ENCODE measurements around the gene ISG15.

Gene ISG15

DNA sequence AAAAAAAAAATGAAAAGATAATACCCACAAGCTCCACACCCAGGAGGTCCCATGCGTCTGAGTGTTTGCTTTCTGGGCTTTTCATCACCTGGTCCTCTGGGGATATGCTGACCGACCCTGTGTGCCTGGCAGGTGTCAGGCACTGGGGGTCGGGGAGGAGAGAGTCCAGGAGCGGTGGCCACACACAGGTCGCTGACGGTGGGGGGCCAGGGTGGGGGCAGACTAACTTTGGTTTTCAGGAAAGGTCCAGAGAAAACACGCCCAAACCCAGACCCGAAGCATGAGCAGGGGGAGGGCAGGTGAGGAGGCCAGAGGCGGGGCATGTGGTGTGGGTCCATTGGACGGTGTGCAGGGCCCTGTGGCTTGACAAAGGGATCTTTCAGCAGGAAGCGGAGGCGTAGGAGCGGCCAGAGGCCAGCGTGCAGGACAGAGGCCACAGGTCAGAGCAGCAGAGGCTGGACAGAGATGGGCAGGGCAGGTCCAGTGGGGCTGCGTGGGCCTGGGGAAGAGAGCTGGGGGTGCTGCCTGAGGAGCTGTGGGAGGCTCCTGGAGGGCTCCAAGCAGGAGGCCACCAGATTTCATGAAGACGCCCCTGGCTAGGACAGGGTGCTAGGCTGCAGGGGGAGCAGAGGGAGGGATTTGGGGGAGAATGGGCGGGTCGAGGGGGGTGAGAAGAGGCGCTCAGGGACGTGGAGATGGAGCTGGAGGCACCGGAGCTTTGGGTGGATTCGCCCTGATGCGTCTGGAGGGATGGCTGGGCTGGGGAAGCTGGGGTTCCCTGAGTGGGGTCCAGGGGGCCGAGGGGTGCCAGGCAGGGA is 45.0 kb downstream of the ISG15 start:
- TF ChIP-seq, protein P1, sequence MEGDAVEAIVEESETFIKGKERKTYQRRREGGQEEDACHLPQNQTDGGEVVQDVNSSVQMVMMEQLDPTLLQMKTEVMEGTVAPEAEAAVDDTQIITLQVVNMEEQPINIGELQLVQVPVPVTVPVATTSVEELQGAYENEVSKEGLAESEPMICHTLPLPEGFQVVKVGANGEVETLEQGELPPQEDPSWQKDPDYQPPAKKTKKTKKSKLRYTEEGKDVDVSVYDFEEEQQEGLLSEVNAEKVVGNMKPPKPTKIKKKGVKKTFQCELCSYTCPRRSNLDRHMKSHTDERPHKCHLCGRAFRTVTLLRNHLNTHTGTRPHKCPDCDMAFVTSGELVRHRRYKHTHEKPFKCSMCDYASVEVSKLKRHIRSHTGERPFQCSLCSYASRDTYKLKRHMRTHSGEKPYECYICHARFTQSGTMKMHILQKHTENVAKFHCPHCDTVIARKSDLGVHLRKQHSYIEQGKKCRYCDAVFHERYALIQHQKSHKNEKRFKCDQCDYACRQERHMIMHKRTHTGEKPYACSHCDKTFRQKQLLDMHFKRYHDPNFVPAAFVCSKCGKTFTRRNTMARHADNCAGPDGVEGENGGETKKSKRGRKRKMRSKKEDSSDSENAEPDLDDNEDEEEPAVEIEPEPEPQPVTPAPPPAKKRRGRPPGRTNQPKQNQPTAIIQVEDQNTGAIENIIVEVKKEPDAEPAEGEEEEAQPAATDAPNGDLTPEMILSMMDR (IDR thresholded peaks at IDR 0.05; ENCODE audit: insufficient read depth, low read depth, low read length, missing control alignments), result no peak
- no peak overlapping the region for H3K4me3 ChIP-seq (ENCODE audit: low read length)
- no peak for DNase-seq (ENCODE audit: low read depth)

DNA sequence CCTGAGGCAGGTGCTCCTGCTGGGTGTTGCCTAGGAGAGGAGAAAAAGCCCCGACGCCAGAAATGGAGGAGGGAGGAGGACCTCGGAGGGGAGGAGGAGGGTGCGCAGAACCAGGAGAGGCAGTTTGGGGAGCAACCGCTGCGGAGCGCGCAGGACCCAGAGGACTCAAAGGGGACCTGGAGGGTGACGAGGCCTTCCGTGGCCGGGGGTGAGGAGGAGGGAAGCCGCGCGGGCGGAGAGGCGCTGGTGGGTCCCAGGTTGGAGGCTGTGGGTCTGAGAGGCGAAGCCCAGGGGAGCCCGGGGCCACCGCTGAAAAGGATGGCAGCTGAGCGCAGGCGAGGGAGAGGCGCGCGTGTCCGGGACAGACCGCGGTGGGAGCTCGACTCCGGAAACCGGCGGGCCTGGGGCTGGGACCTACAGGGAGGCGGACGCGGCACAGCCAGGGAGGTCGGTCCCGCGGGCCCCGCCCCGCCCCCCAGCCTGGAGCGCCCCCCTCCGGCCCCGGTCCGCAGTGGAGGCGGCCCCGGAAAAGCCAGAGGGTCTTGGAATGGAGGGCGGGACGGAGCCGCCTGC is 45.7 kb downstream of the ISG15 start:
- TF ChIP-seq, protein P1 (IDR thresholded peaks at IDR 0.05; ENCODE audit: insufficient read depth, low read depth, low read length, missing control alignments), result no peak
- peak overlapping the region; percentile 23 for H3K4me3 ChIP-seq (ENCODE audit: low read length)
- peak; percentile 41 for DNase-seq (ENCODE audit: low read depth)

DNA sequence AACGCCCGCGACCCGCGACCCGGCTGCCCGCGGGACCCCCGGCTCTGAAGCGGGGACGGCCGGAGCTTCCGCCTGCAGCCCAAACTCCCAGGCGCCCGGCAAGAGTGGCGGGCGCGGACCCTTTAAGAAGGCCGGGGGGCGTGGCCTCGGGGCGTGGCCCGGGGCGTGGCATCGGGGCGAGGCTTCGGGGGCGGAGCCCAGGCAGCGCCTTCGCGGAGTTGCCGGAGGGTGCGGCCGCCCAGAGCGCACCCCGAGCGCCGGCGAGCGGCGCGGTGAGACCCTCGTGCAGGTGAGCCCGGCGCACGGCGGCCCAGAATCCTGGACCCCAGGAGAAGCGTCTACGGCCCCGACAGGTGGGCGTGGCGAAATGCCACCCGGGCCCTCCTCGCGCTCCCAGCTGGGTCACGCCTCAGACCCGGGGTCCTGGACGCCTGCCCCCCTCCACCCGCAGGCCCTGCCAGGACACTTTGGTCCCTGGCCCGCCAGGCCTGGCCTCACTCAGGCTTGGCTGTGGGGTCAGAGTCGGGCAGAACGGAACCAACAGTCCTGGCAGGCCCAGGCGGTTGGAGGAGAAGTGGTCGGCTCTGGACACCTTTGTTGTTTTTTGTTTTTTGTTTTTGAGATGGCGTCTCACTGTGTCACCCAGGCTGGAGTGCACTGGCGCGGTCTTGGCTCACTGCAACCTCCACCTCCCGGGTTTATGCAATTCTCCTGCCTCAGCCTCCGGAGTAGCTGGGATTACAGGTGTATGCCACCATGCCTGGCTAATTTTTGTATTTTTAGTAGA is 46.4 kb downstream of the ISG15 start:
- peak; percentile 85 for DNase-seq (ENCODE audit: low read depth)
- H3K4me3 ChIP-seq (ENCODE audit: low read length), result peak overlapping the region; percentile 19
- TF ChIP-seq, protein P1 (IDR thresholded peaks at IDR 0.05; ENCODE audit: insufficient read depth, low read depth, low read length, missing control alignments), result no peak

DNA sequence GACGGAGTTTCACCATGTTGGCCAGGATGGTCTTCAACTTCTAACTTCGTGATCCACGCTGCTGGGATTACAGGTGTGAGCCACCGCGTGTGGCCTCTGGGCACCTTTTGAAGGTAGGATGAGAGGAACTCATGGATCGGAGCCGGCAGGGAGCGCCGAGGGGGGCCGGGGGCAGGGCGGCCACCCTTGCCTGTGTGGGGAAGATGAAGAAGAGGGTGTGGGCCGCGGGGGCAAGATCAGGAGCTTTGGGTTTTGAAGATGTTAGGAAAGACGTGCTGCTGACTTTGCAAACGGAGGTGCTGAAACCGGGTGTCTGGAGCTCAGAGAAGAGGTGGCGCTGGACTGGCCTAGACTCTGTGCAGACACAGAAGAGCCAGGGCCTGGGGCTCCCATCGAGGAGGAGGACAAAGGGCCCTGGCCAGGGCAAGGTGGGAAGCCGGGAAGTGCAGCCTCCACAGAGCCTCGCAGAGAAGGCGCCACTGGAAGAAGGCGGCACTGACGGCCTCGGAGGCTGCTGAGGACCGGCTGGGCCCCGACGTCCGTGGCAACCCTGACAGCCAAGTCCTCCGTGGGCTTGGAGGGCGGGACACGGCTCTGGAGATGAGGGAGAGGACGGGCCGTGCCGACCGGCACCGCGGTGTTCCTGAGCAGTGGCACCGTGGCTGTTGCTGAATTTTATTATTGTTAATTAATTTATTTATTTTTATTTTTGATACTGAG is 47.1 kb downstream of the ISG15 start:
- H3K4me3 ChIP-seq (ENCODE audit: low read length), result no peak overlapping the region
- TF ChIP-seq, protein P1 (IDR thresholded peaks at IDR 0.05; ENCODE audit: insufficient read depth, low read depth, low read length, missing control alignments), result no peak
- DNase-seq (ENCODE audit: low read depth), result no peak

DNA sequence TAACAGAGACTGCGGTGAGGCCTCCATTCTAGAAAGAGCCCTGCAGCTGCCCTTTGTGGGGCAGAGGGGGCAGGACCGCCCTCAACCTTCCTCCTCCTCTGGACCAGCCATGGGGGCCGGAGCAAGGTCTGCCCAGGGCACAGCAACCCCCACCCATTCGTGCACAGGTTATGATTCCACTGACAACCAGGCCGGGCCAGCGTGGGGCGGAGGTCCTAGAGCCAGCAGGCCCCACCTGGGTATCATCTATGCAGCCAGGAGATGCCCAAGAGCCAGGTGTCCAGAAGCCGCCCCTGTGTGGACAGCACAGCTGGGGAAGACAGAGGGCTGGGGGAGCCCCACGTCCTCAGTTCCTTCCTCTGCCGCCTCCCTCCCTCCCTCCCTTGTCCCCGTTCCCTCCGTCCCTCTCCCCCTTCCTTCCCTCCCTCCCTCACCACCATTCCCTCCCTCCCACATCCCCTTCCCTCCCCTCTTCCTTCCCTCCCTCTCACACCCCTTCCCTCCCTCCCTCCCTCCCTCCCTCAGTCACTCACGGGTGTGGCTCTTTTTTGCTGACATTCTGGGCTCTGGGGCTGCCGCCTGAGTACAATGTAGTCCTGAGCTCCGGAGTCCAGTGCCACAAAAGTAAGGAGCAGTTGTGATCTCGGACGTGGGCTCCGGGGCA is 48.5 kb downstream of the ISG15 start:
- no peak for DNase-seq (ENCODE audit: low read depth)
- TF ChIP-seq, protein P1 (IDR thresholded peaks at IDR 0.05; ENCODE audit: insufficient read depth, low read depth, low read length, missing control alignments), result no peak
- no peak overlapping the region for H3K4me3 ChIP-seq (ENCODE audit: low read length)
